ENCODE data around the gene TMEM229A. TPM values are rescaled to one million over a fixed set of nuclear protein-coding genes. Genes with fewer than 3 reads are reported as not detected.

The TMEM229A gene
- total and polyA plus RNA-seq, 2 donors from 2014 or later: not detected

- peaks cover 0 to 11% (median 4%) of the 10 kb centered on the region in 3 donors for H3K9me3 ChIP-seq (ENCODE audit: control insufficient read depth in 2 of 3, insufficient read depth in 1 of 3, low read length in 3 of 3)
- FAIRE-seq (no peak), DNase-seq (no peak)
- H3K4me1 ChIP-seq (ENCODE audit: control insufficient read depth in 2 of 3, insufficient read depth in 2 of 3, low read depth in 1 of 3, low read length in 3 of 3): no peaks in the 10 kb centered on the region
- H3K27me3 ChIP-seq (ENCODE audit: control insufficient read depth, insufficient read depth, low read length): no peaks in the 10 kb centered on the region
- no peak overlapping the region for H3K9ac ChIP-seq (ENCODE audit: low read length in 3 of 3)
- TF ChIP-seq CTCF (IDR thresholded peaks at IDR 0.05; ENCODE audit: borderline replicate concordance, extremely low read depth, insufficient read depth): no peak
- no peak overlapping the region for H3K27ac ChIP-seq (ENCODE audit: low read depth in 2 of 2, low read length in 2 of 2)
- intact Hi-C loops (cut with DNase I): no loop called here
- H3K36me3 ChIP-seq (ENCODE audit: control insufficient read depth in 2 of 3, insufficient read depth in 3 of 3, low read length in 3 of 3): no peaks in the 10 kb centered on the region
- H3K4me3 ChIP-seq (ENCODE audit: low read length in 3 of 3): no peak overlapping the region
Measured at GRCh38 chr7:123999703-124000102, 33.2 kb downstream of the TMEM229A start.

- intact Hi-C loops (cut with DNase I): no loop called here
- DNase-seq: no peak
- no peak overlapping the region for H3K4me3 ChIP-seq (ENCODE audit: low read length in 3 of 3)
- no peak overlapping the region for H3K9ac ChIP-seq (ENCODE audit: low read length in 3 of 3)
- no peaks in the 10 kb centered on the region for H3K4me1 ChIP-seq (ENCODE audit: control insufficient read depth in 2 of 3, insufficient read depth in 2 of 3, low read depth in 1 of 3, low read length in 3 of 3)
- no peaks in the 10 kb centered on the region for H3K27me3 ChIP-seq (ENCODE audit: control insufficient read depth, insufficient read depth, low read length)
- peaks cover 0 to 11% (median 4%) of the 10 kb centered on the region in 3 donors for H3K9me3 ChIP-seq (ENCODE audit: control insufficient read depth in 2 of 3, insufficient read depth in 1 of 3, low read length in 3 of 3)
- no peak for FAIRE-seq
- no peaks in the 10 kb centered on the region for H3K36me3 ChIP-seq (ENCODE audit: control insufficient read depth in 2 of 3, insufficient read depth in 3 of 3, low read length in 3 of 3)
- no peak overlapping the region for H3K27ac ChIP-seq (ENCODE audit: low read depth in 2 of 2, low read length in 2 of 2)
- no peak for TF ChIP-seq CTCF (IDR thresholded peaks at IDR 0.05; ENCODE audit: borderline replicate concordance, extremely low read depth, insufficient read depth)
Measured at GRCh38 chr7:123998921-123999320, 33.9 kb downstream of the TMEM229A start.

- H3K36me3 ChIP-seq (ENCODE audit: control insufficient read depth in 2 of 3, insufficient read depth in 3 of 3, low read length in 3 of 3): no peaks in the 10 kb centered on the region
- H3K4me3 ChIP-seq (ENCODE audit: low read length in 3 of 3): no peak overlapping the region
- no peaks in the 10 kb centered on the region for H3K4me1 ChIP-seq (ENCODE audit: control insufficient read depth in 2 of 3, insufficient read depth in 2 of 3, low read depth in 1 of 3, low read length in 3 of 3)
- peaks cover 0 to 1% (median 0%) of the 10 kb centered on the region in 3 donors for H3K9me3 ChIP-seq (ENCODE audit: control insufficient read depth in 2 of 3, insufficient read depth in 1 of 3, low read length in 3 of 3)
- FAIRE-seq: no peak
- H3K27ac ChIP-seq (ENCODE audit: low read depth in 2 of 2, low read length in 2 of 2): no peak overlapping the region
- no peak for TF ChIP-seq CTCF (IDR thresholded peaks at IDR 0.05; ENCODE audit: borderline replicate concordance, extremely low read depth, insufficient read depth)
- intact Hi-C loops (cut with DNase I): no loop called here
- DNase-seq: no peak
- H3K9ac ChIP-seq (ENCODE audit: low read length in 3 of 3): no peak overlapping the region
- H3K27me3 ChIP-seq (ENCODE audit: control insufficient read depth, insufficient read depth, low read length): no peaks in the 10 kb centered on the region
Measured at GRCh38 chr7:123996327-123996625, 36.6 kb downstream of the TMEM229A start.

- H3K9ac ChIP-seq (ENCODE audit: low read length in 3 of 3): no peak overlapping the region
- no peak overlapping the region for H3K27ac ChIP-seq (ENCODE audit: low read depth in 2 of 2, low read length in 2 of 2)
- no peak for DNase-seq
- intact Hi-C loops (cut with DNase I): no loop called here
- no peaks in the 10 kb centered on the region for H3K36me3 ChIP-seq (ENCODE audit: control insufficient read depth in 2 of 3, insufficient read depth in 3 of 3, low read length in 3 of 3)
- H3K4me3 ChIP-seq (ENCODE audit: low read length in 3 of 3): no peak overlapping the region
- no peaks in the 10 kb centered on the region for H3K27me3 ChIP-seq (ENCODE audit: control insufficient read depth, insufficient read depth, low read length)
- H3K4me1 ChIP-seq (ENCODE audit: control insufficient read depth in 2 of 3, insufficient read depth in 2 of 3, low read depth in 1 of 3, low read length in 3 of 3): no peaks in the 10 kb centered on the region
- no peaks in the 10 kb centered on the region for H3K9me3 ChIP-seq (ENCODE audit: control insufficient read depth in 2 of 3, insufficient read depth in 1 of 3, low read length in 3 of 3)
- FAIRE-seq: no peak
- no peak for TF ChIP-seq CTCF (IDR thresholded peaks at IDR 0.05; ENCODE audit: borderline replicate concordance, extremely low read depth, insufficient read depth)
Measured at GRCh38 chr7:123995617-123996326, 37.1 kb downstream of the TMEM229A start.
